HepG2 (cell line): Measurements from ENCODE around the gene ETV2. TPM values are rescaled to one million over a fixed set of nuclear protein-coding genes. Genes with fewer than 3 reads are reported as not detected.

Experiments used
- ASH2L ChIP-seq: fragments of 300-600, 200-600 bp; sonication (generic); IDR thresholded peaks from 2 replicates; pipeline ENCODE4 v1.7.0; 2017; ENCODE audit warnings: low read depth, mild to moderate bottlenecking, moderate library complexity, mixed read lengths, low read length; ENCODE audit not compliant: insufficient read length
- CHCHD3 ChIP-seq: sonication (generic); formaldehyde crosslinking; IDR thresholded peaks from 2 replicates; pipeline ENCODE4 v1.8.0; 2022; ENCODE audit warnings: mild to moderate bottlenecking, missing genetic modification reagents, moderate library complexity
- ETV5 ChIP-seq: IDR thresholded peaks from 2 replicates; pipeline ENCODE4 v1.6.1; 2018; ENCODE audit warnings: missing biosample characterization, missing genetic modification reagents, inconsistent platforms, borderline replicate concordance
- EZH2 ChIP-seq: conservative IDR thresholded peaks from 2 replicates; pipeline ENCODE4 v1.6.1; 2012; ENCODE audit warnings: mild to moderate bottlenecking, low read depth, low read length, moderate library complexity
- FOXA3 ChIP-seq: IDR thresholded peaks from 2 replicates; pipeline ENCODE4 v1.6.1; 2016; ENCODE audit warnings: missing genetic modification reagents, missing compliant biosample characterization
- NCOR1 ChIP-seq: fragments of 200-600 bp; sonication (generic); IDR thresholded peaks from 2 replicates; pipeline ENCODE4 v1.7.0; 2017; ENCODE audit warnings: antibody characterized with exemption, low read length, borderline replicate concordance
- POLR2G ChIP-seq: fragments of 200-400 bp; formaldehyde crosslinking; IDR thresholded peaks from 2 replicates; pipeline ENCODE4 v1.6.1; 2018; ENCODE audit warnings: mild to moderate bottlenecking, low read depth, low read length, moderate library complexity
- RFX5 ChIP-seq: IDR thresholded peaks from 2 replicates; pipeline ENCODE4 v1.6.1; 2011; ENCODE audit warnings: low read depth, low read length, improper control_type of control experiment
- TCF12 ChIP-seq, 2 experiments: fragments of 450-650 bp in 1 of 2; sonication (generic) in 1 of 2; formaldehyde crosslinking in 1 of 2; IDR thresholded peaks; 2 replicates each; pipeline versions ENCODE4 v1.6.1 to v1.8.0; 2017 to 2022; ENCODE audit warnings: antibody characterized with exemption in 1 of 2, mild to moderate bottlenecking in 1 of 2, missing genetic modification reagents in 1 of 2, moderate library complexity in 1 of 2
- THAP11 ChIP-seq: IDR thresholded peaks from 2 replicates; pipeline ENCODE4 v1.6.1; 2016; ENCODE audit warnings: missing biosample characterization, missing genetic modification reagents
- ZNF766 ChIP-seq: sonication (generic); formaldehyde crosslinking; IDR thresholded peaks from 2 replicates; pipeline ENCODE4 v1.5.0; 2020; ENCODE audit warnings: missing genetic modification reagents, borderline replicate concordance
- polyA plus RNA-seq, 8 experiments: library from polyadenylated mRNA; depleted of rRNA in 3 of 8; stranded (reverse) in 7 of 8; unstranded in 1 of 8; fragments of >200 nt; fragmentation: Illumina TruSeq in 4 of 8; extraction: Trizol in 4 of 8; gene quantifications; 2 replicates each; pipeline versions ENCODE4 v1.2.1 to v1.2.3, GENCODE V29; 2011 to 2016; ENCODE audit warnings: low read depth in 4 of 8, missing spikeins in 1 of 8, mixed read lengths in 1 of 8; ENCODE audit not compliant: insufficient read depth in 1 of 8
- total RNA-seq, 5 experiments: library from RNA; depleted of rRNA; stranded (reverse); fragments of >200 nt; fragmentation: Illumina TruSeq; extraction: Trizol; gene quantifications; 2 replicates each; pipeline ENCODE4 v1.2.3, GENCODE V29; 2016; ENCODE audit warnings: low read depth in 1 of 5
- TF ChIP-seq, protein P1 (sequence below): sonication (generic); formaldehyde crosslinking; IDR thresholded peaks from 2 replicates; pipeline ENCODE4 v1.4.0; 2020; ENCODE audit warnings: missing genetic modification reagents
- TF ChIP-seq, protein P2 (sequence below): sonication (generic); formaldehyde crosslinking; conservative IDR thresholded peaks from 2 replicates; pipeline ENCODE4 v1.4.0; 2020; ENCODE audit warnings: mild to moderate bottlenecking, missing genetic modification reagents, moderate library complexity
- TF ChIP-seq, protein P3 (sequence below): sonication (generic); formaldehyde crosslinking; IDR thresholded peaks from 2 replicates; pipeline ENCODE4 v1.5.1; 2020; ENCODE audit warnings: missing genetic modification reagents, mild to moderate bottlenecking, borderline replicate concordance
- TF ChIP-seq, protein P4 (sequence below): conservative IDR thresholded peaks from 2 replicates; pipeline ENCODE4 v1.6.1; 2018; ENCODE audit warnings: missing genetic modification reagents

The ETV2 gene
- total and polyA plus RNA-seq, 2 of the 13 experiments (the other 11 are each of a cell fraction or from before 2014, with no cell fraction given), result 0.07 to 0.20 TPM

DNA sequence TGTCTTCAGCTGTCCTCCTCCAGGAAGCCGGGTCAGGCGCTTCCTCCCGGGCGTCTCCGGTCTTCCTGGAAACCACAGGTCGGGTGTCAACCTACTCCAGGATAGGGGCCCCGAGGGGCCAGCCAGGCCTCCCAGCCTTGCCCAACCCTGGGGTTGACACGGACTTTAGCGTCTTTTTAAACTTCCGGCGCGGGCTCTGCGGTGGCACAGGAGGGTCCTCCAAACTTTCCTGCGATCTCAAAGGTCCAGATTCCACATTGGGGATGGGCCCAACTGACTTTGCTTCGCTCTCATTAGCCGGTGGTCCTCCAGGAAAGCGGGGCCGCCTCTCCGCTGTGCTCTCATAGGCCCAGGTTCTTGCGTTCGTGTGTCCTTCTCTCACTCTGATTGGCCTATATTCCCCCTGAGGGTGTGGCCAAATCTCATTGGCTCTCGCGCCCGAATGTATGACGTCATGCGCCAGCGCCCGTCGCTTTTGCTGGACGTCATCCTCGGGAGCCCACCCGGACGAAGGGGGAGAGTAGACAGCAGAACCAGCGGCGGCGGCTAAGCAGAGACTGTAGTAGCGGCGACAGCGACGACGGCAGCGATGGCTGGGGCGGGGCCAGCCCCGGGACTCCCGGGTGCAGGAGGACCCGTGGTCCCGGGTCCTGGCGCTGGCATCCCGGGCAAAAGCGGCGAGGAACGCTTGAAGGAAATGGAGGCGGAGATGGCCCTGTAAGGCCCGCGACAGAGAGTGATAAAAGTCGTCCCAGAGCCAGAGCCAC, 12.8 kb upstream of the ETV2 start, which contains the start of gene RBM42 (continued):
- TF ChIP-seq, protein P1, sequence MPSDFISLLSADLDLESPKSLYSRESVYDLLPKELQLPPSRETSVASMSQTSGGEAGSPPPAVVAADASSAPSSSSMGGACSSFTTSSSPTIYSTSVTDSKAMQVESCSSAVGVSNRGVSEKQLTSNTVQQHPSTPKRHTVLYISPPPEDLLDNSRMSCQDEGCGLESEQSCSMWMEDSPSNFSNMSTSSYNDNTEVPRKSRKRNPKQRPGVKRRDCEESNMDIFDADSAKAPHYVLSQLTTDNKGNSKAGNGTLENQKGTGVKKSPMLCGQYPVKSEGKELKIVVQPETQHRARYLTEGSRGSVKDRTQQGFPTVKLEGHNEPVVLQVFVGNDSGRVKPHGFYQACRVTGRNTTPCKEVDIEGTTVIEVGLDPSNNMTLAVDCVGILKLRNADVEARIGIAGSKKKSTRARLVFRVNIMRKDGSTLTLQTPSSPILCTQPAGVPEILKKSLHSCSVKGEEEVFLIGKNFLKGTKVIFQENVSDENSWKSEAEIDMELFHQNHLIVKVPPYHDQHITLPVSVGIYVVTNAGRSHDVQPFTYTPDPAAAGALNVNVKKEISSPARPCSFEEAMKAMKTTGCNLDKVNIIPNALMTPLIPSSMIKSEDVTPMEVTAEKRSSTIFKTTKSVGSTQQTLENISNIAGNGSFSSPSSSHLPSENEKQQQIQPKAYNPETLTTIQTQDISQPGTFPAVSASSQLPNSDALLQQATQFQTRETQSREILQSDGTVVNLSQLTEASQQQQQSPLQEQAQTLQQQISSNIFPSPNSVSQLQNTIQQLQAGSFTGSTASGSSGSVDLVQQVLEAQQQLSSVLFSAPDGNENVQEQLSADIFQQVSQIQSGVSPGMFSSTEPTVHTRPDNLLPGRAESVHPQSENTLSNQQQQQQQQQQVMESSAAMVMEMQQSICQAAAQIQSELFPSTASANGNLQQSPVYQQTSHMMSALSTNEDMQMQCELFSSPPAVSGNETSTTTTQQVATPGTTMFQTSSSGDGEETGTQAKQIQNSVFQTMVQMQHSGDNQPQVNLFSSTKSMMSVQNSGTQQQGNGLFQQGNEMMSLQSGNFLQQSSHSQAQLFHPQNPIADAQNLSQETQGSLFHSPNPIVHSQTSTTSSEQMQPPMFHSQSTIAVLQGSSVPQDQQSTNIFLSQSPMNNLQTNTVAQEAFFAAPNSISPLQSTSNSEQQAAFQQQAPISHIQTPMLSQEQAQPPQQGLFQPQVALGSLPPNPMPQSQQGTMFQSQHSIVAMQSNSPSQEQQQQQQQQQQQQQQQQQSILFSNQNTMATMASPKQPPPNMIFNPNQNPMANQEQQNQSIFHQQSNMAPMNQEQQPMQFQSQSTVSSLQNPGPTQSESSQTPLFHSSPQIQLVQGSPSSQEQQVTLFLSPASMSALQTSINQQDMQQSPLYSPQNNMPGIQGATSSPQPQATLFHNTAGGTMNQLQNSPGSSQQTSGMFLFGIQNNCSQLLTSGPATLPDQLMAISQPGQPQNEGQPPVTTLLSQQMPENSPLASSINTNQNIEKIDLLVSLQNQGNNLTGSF (CRISPR knock-in tag), result peak; percentile 54; the same call in 1 of the 2 replicates
- TF ChIP-seq TCF12 (IDR thresholded peaks at IDR 0.05), result no peak
- TF ChIP-seq TCF12 (CRISPR knock-in tag; IDR thresholded peaks at IDR 0.05), result 0 out of 2 replicates have a peak, but pooled peaks have one; percentile 58
- 0 out of 2 replicates have a peak, but pooled peaks have one; percentile 19 for TF ChIP-seq ZNF766
- TF ChIP-seq ASH2L, result peak; percentile 78
- peak; percentile 74; the same call in 1 of the 2 replicates for TF ChIP-seq NCOR1
- peak; percentile 96 for TF ChIP-seq THAP11 (CRISPR knock-in tag)
- TF ChIP-seq EZH2, result no peak
- TF ChIP-seq, protein P2, sequence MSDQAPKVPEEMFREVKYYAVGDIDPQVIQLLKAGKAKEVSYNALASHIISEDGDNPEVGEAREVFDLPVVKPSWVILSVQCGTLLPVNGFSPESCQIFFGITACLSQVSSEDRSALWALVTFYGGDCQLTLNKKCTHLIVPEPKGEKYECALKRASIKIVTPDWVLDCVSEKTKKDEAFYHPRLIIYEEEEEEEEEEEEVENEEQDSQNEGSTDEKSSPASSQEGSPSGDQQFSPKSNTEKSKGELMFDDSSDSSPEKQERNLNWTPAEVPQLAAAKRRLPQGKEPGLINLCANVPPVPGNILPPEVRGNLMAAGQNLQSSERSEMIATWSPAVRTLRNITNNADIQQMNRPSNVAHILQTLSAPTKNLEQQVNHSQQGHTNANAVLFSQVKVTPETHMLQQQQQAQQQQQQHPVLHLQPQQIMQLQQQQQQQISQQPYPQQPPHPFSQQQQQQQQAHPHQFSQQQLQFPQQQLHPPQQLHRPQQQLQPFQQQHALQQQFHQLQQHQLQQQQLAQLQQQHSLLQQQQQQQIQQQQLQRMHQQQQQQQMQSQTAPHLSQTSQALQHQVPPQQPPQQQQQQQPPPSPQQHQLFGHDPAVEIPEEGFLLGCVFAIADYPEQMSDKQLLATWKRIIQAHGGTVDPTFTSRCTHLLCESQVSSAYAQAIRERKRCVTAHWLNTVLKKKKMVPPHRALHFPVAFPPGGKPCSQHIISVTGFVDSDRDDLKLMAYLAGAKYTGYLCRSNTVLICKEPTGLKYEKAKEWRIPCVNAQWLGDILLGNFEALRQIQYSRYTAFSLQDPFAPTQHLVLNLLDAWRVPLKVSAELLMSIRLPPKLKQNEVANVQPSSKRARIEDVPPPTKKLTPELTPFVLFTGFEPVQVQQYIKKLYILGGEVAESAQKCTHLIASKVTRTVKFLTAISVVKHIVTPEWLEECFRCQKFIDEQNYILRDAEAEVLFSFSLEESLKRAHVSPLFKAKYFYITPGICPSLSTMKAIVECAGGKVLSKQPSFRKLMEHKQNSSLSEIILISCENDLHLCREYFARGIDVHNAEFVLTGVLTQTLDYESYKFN, result peak; percentile 65
- TF ChIP-seq, protein P3, sequence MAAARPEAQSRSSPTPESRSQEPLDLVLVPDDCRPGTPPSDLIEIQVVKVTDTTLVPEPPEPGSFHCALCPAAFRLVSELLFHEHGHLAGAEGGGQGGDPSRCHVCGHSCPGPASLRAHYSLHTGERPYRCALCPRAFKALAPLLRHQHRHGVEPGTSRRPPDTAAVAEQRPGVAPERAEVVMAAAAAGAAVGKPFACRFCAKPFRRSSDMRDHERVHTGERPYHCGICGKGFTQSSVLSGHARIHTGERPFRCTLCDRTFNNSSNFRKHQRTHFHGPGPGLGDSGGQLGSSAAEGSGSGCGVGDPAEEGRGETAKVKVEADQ (CRISPR knock-in tag), result 0 out of 2 replicates have a peak, but pooled peaks have one; percentile 57
- peak; percentile 91 for TF ChIP-seq RFX5
- TF ChIP-seq POLR2G, result peak; percentile 88
- peak; percentile 75 for TF ChIP-seq ETV5 (CRISPR knock-in tag)
- no peak for TF ChIP-seq CHCHD3 (CRISPR knock-in tag)
- TF ChIP-seq, protein P4, sequence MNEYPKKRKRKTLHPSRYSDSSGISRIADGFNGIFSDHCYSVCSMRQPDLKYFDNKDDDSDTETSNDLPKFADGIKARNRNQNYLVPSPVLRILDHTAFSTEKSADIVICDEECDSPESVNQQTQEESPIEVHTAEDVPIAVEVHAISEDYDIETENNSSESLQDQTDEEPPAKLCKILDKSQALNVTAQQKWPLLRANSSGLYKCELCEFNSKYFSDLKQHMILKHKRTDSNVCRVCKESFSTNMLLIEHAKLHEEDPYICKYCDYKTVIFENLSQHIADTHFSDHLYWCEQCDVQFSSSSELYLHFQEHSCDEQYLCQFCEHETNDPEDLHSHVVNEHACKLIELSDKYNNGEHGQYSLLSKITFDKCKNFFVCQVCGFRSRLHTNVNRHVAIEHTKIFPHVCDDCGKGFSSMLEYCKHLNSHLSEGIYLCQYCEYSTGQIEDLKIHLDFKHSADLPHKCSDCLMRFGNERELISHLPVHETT, result 0 out of 2 replicates have a peak, but pooled peaks have one; percentile 43
- 0 out of 2 replicates have a peak, but pooled peaks have one; percentile 33 for TF ChIP-seq FOXA3 (CRISPR knock-in tag)
